AG10803 (cell line): ENCODE data around the gene RCBTB2.
A peak's percentile ranks its signal among the peaks of the same experiment; 100 is the strongest.

Source experiments
- DNase-seq: peaks from one replicate; pipeline ENCODE4 v3.0.0; 2010; ENCODE audit warnings: low read depth
- H3K4me3 ChIP-seq: 2 replicates; pipeline ENCODE4 v1.5.1; 2011; ENCODE audit warnings: mild to moderate bottlenecking, low read length, control low read depth
- TF ChIP-seq, protein P1 (sequence below): conservative IDR thresholded peaks from 2 replicates; pipeline ENCODE4 v1.5.1; 2011; ENCODE audit warnings: mild to moderate bottlenecking, low read length, control low read depth, inconsistent platforms

RCBTB2 gene

DNA sequence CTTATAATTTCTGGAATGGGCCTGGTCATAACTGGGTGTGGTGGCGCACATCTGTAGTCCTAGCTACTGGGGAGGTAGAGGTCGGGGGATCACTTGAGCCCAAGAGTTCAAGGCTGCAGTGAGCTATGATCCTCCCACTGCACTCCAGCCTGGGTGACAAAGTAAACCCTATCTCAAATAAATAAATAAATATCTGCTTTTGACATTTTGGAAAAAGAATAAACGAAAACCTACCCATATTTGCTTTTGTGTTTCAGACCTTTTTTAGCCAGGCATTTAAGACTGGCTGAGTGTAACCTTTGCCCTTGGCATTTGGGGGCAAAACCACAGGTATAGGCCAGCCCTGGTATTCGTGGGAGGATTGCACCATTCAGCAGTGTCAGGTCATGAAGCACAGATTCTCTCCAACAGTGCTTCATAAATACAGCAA lies 14.8 kb upstream of the RCBTB2 start:
- DNase-seq, result no peak
- H3K4me3 ChIP-seq, result no peak overlapping the region
- TF ChIP-seq, protein P1, sequence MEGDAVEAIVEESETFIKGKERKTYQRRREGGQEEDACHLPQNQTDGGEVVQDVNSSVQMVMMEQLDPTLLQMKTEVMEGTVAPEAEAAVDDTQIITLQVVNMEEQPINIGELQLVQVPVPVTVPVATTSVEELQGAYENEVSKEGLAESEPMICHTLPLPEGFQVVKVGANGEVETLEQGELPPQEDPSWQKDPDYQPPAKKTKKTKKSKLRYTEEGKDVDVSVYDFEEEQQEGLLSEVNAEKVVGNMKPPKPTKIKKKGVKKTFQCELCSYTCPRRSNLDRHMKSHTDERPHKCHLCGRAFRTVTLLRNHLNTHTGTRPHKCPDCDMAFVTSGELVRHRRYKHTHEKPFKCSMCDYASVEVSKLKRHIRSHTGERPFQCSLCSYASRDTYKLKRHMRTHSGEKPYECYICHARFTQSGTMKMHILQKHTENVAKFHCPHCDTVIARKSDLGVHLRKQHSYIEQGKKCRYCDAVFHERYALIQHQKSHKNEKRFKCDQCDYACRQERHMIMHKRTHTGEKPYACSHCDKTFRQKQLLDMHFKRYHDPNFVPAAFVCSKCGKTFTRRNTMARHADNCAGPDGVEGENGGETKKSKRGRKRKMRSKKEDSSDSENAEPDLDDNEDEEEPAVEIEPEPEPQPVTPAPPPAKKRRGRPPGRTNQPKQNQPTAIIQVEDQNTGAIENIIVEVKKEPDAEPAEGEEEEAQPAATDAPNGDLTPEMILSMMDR, result no peak

DNA sequence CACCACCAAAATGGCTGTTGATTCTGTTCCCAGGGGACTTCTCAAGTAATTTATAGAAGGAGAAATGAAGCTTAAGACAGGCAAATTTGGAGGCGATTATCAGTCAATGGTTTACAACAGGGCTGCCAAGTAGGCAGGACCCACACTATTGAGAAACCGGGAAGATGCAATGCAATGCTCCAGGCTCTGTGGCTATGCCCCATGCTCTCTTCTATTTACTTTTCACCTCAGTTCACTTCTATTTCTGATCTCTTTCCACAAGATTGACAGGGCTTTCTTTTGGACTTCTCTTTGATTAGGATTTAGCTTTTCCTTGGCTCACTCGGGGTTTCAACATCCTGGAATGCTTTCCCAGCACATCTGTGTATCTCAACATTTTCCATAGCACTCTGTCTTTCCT lies 12.7 kb upstream of the RCBTB2 start:
- TF ChIP-seq, protein P1, result no peak
- H3K4me3 ChIP-seq, result no peak overlapping the region
- no peak for DNase-seq

DNA sequence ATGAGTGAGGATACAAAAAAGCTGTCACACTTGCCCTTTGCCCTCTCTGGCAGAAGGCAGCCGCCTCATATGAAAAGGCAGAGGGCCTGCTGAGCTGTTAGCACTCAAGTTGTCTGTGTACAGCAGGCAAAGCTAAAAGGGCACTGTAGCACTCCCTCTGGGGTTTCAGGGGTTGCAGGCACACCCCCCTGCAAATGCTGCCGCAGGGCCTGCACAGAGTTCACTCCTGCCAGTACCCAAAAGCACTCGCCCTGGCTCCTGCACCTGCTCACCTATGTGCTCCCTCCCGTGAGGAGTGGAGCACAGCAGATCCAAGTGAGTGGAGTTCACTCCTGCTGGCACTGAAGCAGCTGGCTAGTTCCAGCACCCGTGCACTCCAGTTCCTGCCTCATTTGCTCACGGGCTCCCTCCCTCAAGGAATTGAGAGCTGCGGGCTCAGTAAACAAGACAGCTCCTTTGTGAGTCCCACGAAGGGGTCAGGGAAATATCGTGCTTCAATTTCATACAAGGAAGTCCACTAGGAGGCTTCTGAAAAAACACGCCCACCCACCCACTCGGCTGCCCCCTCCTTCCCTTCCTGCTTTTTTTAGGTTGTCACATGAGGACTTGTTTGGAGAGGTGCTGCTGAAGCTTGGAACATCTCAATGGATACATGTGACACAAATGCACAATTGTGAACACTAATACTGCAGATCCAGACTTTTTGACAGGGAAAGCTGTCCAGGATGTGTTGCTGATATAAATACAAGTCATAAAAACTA lies 9.9 kb upstream of the RCBTB2 start:
- TF ChIP-seq, protein P1, result 0 out of 2 replicates have a peak, but pooled peaks have one; percentile 6
- peak; percentile 20 for DNase-seq
- H3K4me3 ChIP-seq, result no peak overlapping the region

DNA sequence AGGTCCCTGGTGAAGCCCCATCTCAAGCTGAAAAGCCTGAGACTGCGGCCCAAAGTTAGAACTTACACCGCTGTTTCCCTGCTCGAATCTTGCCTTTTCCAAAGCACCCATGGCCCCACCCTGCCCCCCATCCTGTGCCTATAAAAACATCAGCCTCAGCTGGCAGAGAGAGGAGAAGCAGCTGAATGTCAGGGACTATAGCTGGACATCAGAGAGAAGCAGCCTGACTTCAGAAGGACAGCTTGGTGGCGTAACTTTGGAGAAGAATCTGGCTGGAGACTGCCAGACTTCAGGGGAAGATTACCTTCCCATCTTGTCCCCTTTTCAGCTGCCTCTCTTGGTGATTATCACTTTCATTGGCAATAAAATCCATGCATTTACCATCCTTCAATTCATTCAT lies 9.3 kb upstream of the RCBTB2 start:
- no peak overlapping the region for H3K4me3 ChIP-seq
- TF ChIP-seq, protein P1, result no peak
- no peak for DNase-seq

DNA sequence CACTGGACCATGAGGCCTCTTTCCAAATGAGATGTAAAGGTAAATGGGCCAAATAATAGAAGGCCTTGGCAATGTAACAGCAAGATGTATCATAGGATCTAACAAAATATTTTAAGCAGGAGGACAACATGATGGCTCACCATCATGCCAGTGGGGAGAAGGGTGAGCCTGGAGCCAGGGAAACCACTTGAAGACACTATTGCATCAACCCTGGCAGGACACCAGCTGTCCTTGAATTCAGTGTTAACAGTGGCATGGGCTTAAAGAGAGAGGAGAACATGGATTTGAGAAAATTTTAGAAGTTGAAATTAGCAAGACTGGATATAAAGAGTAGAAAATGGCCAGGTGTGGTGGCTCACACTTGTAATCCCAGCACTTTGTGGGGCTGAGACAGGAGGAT lies 6.7 kb upstream of the RCBTB2 start:
- TF ChIP-seq, protein P1, result no peak
- DNase-seq, result peak; percentile 48

DNA sequence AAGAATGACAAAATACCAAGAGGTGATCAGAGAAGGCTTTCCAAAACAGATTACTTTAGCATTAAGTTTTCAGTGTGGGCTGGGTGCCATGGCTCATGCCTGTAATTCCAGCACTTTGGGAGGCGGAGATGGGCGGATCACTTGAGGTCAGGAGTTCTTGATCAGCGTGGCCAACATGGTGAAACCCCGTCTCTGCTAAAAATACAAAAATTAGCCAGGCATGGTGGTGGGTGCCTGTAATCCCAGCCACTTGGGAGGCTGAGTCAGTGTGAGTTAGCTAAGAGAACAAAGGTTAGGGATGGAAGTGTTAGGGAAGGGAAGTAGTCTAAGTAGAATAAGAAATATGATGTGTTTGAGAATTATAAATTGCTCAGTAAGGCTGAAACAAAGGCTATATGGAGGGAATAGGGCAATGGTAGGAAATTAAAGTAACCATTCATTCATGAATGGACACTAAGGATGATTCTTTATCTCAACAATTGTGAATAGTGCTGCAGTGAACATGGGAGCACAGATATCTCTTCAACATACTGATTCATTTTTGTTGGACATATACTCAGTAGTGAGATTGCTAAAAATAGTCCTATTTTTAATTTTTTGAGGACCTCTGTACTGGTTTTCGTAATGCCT lies 3.9 kb upstream of the RCBTB2 start:
- H3K4me3 ChIP-seq, result no peak overlapping the region
- DNase-seq, result no peak
- TF ChIP-seq, protein P1, result no peak

More for the DNA sequence above, 6.7 kb upstream of the RCBTB2 start:
- no peak overlapping the region for H3K4me3 ChIP-seq

DNA sequence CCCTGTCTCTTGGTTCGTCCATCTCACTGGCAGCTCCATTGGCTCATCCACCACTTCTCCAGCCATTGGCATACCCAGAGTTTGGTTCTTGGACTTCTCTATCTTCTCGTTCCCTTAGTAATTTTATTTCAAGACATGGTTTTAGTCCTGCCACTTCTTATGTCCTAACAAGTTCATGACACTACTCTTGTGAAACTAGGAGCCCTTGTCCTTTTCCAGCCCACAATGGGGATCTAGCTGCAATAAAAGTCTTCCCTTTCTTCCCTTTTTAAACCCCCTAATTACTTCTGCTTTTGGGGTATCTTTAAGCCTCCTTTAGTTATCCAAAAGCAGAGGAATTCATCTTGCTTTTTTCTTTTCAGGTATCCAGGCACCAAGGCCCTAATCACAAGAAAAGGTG lies 2.9 kb upstream of the RCBTB2 start:
- no peak overlapping the region for H3K4me3 ChIP-seq
- TF ChIP-seq, protein P1, result no peak
- no peak for DNase-seq
